Measurements from ENCODE around the gene CATSPERZ. TPM values are rescaled to one million over a fixed set of nuclear protein-coding genes. Genes with fewer than 3 reads are reported as not detected.

CATSPERZ gene
- total and polyA plus RNA-seq, 10 donors: 0.09 to 0.48 TPM; not detected in 8

GRCh38 chr11:64327993-64328392 is 27.8 kb downstream of the CATSPERZ start:
- H3K4me3 ChIP-seq: no peak overlapping the region
- H3K36me3 ChIP-seq: peaks cover 0 to 6% (median under 1%) of the 10 kb centered on the region in 6 donors
- 82 to 94% (median 91%) methylated on average over 3 of the region's 3 CpGs for WGBS, 5 donors
- no peak overlapping the region for H3K27ac ChIP-seq
- peaks cover 9 to 52% (median 20%) of the 10 kb centered on the region in 6 donors for H3K4me1 ChIP-seq
- H3K9me3 ChIP-seq: peaks cover 0 to 6% (median 0%) of the 10 kb centered on the region in 8 donors
- TF ChIP-seq CTCF (IDR thresholded peaks at IDR 0.05 in 8 of 11, conservative IDR thresholded peaks at IDR 0.05 in 3 of 11) (no peak), POLR2AphosphoS5 (IDR thresholded peaks at IDR 0.05) (no peak), POLR2A (IDR thresholded peaks at IDR 0.05) (no peak)
- DNase-seq: no peak
- intact Hi-C loops (cut with DNase I; ENCODE audit: low total_unique reads): no loop called here
- H3K27me3 ChIP-seq (replicated peaks in 1 of 7): no peaks in the 10 kb centered on the region

- peaks cover 0 to 6% (median 0%) of the 10 kb centered on the region in 8 donors for H3K9me3 ChIP-seq
- peak in 1 of 3 donors; percentile 9 for TF ChIP-seq POLR2AphosphoS5 (IDR thresholded peaks at IDR 0.05)
- no peak for TF ChIP-seq CTCF (IDR thresholded peaks at IDR 0.05 in 8 of 11, conservative IDR thresholded peaks at IDR 0.05 in 3 of 11)
- H3K27ac ChIP-seq: peak overlapping the region in 3 of 8 donors; percentile 53 to 78 (median 56)
- no peak overlapping the region for H3K4me3 ChIP-seq
- intact Hi-C loops (cut with DNase I; ENCODE audit: low total_unique reads): no loop called here
- no peaks in the 10 kb centered on the region for H3K36me3 ChIP-seq
- H3K4me1 ChIP-seq: peaks cover 9 to 59% (median 31%) of the 10 kb centered on the region in 6 donors
- H3K27me3 ChIP-seq (replicated peaks in 1 of 7): no peaks in the 10 kb centered on the region
- 84 to 93% (median 90%) methylated on average over 11 of the region's 11 CpGs for WGBS, 5 donors
- DNase-seq: no peak
These were observed 30.7 kb downstream of the CATSPERZ start for GRCh38 chr11:64330888-64331287.

- 10 to 24% (median 14%) methylated on average over 12 to 20 of the region's 20 CpGs for WGBS, 5 donors
- H3K9me3 ChIP-seq: peaks cover 0 to 6% (median 0%) of the 10 kb centered on the region in 8 donors
- intact Hi-C loops (cut with DNase I; ENCODE audit: low total_unique reads): no loop called here
- TF ChIP-seq CTCF (IDR thresholded peaks at IDR 0.05 in 8 of 11, conservative IDR thresholded peaks at IDR 0.05 in 3 of 11) (peak; percentile 42 to 77 (median 70)), POLR2A (IDR thresholded peaks at IDR 0.05) (no peak), POLR2AphosphoS5 (IDR thresholded peaks at IDR 0.05) (peak; percentile 55 to 72 (median 71))
- H3K4me3 ChIP-seq: peak overlapping the region in 1 of 8 donors; percentile 44
- peak; percentile 92 for DNase-seq
- no peaks in the 10 kb centered on the region for H3K27me3 ChIP-seq (replicated peaks in 1 of 7)
- no peaks in the 10 kb centered on the region for H3K36me3 ChIP-seq
- peak overlapping the region; percentile 33 to 82 (median 60) for H3K27ac ChIP-seq
- H3K4me1 ChIP-seq: peaks cover 9 to 66% (median 31%) of the 10 kb centered on the region in 6 donors
These were observed 31.6 kb downstream of the CATSPERZ start for GRCh38 chr11:64331569-64332371.

- no peak overlapping the region for H3K27ac ChIP-seq
- H3K4me3 ChIP-seq: no peak overlapping the region
- peaks cover 9 to 81% (median 31%) of the 10 kb centered on the region in 6 donors for H3K4me1 ChIP-seq
- TF ChIP-seq POLR2AphosphoS5 (IDR thresholded peaks at IDR 0.05): no peak
- TF ChIP-seq CTCF (IDR thresholded peaks at IDR 0.05 in 8 of 11, conservative IDR thresholded peaks at IDR 0.05 in 3 of 11): no peak
- no peak for TF ChIP-seq POLR2A (IDR thresholded peaks at IDR 0.05)
- intact Hi-C loops (cut with DNase I; ENCODE audit: low total_unique reads): no loop called here
- DNase-seq: no peak
- no peaks in the 10 kb centered on the region for H3K27me3 ChIP-seq (replicated peaks in 1 of 7)
- WGBS, 5 donors: 87 to 92% (median 90%) methylated on average over 8 of the region's 8 CpGs
- H3K9me3 ChIP-seq: no peaks in the 10 kb centered on the region
- H3K36me3 ChIP-seq: peaks cover 0 to 12% (median 0%) of the 10 kb centered on the region in 6 donors
These were observed 33.4 kb downstream of the CATSPERZ start for GRCh38 chr11:64333556-64333955.

Data from spleen (tissue), 11 donors.